Heart left ventricle (tissue), 16 donors: Measurements from ENCODE around the gene LRRTM4. TPM values are rescaled to one million over a fixed set of nuclear protein-coding genes. Genes with fewer than 3 reads are reported as not detected.

Experiments
- ATAC-seq, 4 donors: fragments of 200-7000 bp; cut with Tn5 transposase; one replicate each; pipeline ENCODE4 v1.9.1; 2020 to 2022; ENCODE audit warnings: moderate library complexity in 4 of 4, mild to moderate bottlenecking in 3 of 4, moderate number of reproducible peaks in 1 of 4
- DNase-seq, 5 donors: peaks; one replicate each; pipeline ENCODE4 v3.0.0-alpha.2; 2020
- H3K27ac ChIP-seq, 12 donors: fragments of 200-600 bp; sonication (generic) in 4 of 12; one replicate each; pipeline versions ENCODE4 v1.5.0 to v1.8.0; 2016 to 2022; ENCODE audit warnings: mild to moderate bottlenecking in 2 of 12
- H3K27me3 ChIP-seq, 9 donors: fragments of 200-600 bp; sonication (generic) in 2 of 9; one replicate each; pipeline versions ENCODE4 v1.5.1 to v1.8.0; 2016 to 2022; ENCODE audit warnings: mild to moderate bottlenecking in 3 of 9
- H3K36me3 ChIP-seq, 9 donors: fragments of 200-600 bp; sonication (generic) in 2 of 9; one replicate each; pipeline versions ENCODE4 v1.5.0 to v1.8.0; 2018 to 2022; ENCODE audit warnings: mild to moderate bottlenecking in 2 of 9
- H3K4me1 ChIP-seq, 12 donors: fragments of 200-600 bp; sonication (generic) in 4 of 12; one replicate each; pipeline versions ENCODE4 v1.5.0 to v1.8.0; 2016 to 2022; ENCODE audit warnings: mild to moderate bottlenecking in 3 of 12
- H3K4me3 ChIP-seq, 12 donors: fragments of 200-600 bp; sonication (generic) in 4 of 12; one replicate each; pipeline versions ENCODE4 v1.5.0 to v1.8.0; 2017 to 2022; ENCODE audit warnings: mild to moderate bottlenecking in 9 of 12, moderate library complexity in 4 of 12
- H3K9me3 ChIP-seq, 12 donors: fragments of 200-600 bp; sonication (generic) in 4 of 12; one replicate each; pipeline versions ENCODE4 v1.5.0 to v1.8.0; 2016 to 2022; ENCODE audit warnings: mild to moderate bottlenecking in 1 of 12
- CTCF ChIP-seq, 12 donors: fragments of 200-600 bp; sonication (generic) in 4 of 12; IDR thresholded peaks; one replicate each; pipeline versions ENCODE4 v1.5.0 to v1.8.0; 2018 to 2022; ENCODE audit warnings: antibody characterized with exemption in 12 of 12, mild to moderate bottlenecking in 5 of 12
- POLR2A ChIP-seq, 2 donors: fragments of 450-650 bp; IDR thresholded peaks; one replicate each; pipeline ENCODE4 v1.6.1; 2017; ENCODE audit warnings: antibody characterized with exemption in 2 of 2, mild to moderate bottlenecking in 2 of 2, moderate library complexity in 2 of 2
- WGBS, 4 donors: extraction: QIAGEN DNeasy Blood & Tissue Kit in 2 of 4; methylation state at CpG; one replicate each; pipeline versions ENCODE4 v1.1.5 to v1.1.7; 2013 to 2018; 5-methylcytosine and 5-hydroxymethylcytosine counted together
- intact Hi-C, 10 donors: fragments of 100-400 bp; cut with DNase I; formaldehyde crosslinking; loops; one replicate each; pipeline versions ENCODE4 v1.11.1 to v1.14.2; 2022
- polyA plus RNA-seq, 2 donors: library from polyadenylated mRNA; stranded (reverse); fragments of 200-250 nt; gene quantifications; one replicate each; pipeline ENCODE4 v1.2.3, GENCODE V29; 2013
- total RNA-seq, 9 donors: library from RNA; depleted of rRNA in 2 of 9; stranded (reverse); fragments of >200 nt in 2 of 9; fragmentation: NEBNext Ultra II Directional in 3 of 9; extraction: Animal tissue kit (Norgen Biotek cat#: 25700) in 3 of 9; gene quantifications; one replicate each; pipeline versions ENCODE4 v1.1.0 to v1.2.4, GENCODE V29; 2016 to 2023
- donor health status: ischemic (EF 13 %, LVEDD 7.1; RV severe dilation, severe dysfunction).
- donor health status: healthy with polysubstance abuse.
- donor health status: DM: no; HTN: yes; CAD: no.
- donor health status: DM: no; HTN: no; CAD: no.
- donor health status: ischemic (EF 25% LVEDD 6.9; RV normal size, moderate dysfunction).
- donor health status: ischemic (EF 25% LVEDD 5.7; RV mildly dilated, moderate dysfunction).
- donor health status: healthy.
- donor health status: DM: yes; HTN: yes; CAD: no.
- donor health status: ischemic (EF 35%, LVEDD 5.7; RV mildly dilated, moderate dysfunction).
- donor health status: nonischemic (EF 11% LVEDD 7.7; RV severe dilation, severe dysfunction).
- donor health status: DM: yes; HTN: yes; CAD: no.
- donor health status: PGD.
- donor health status: ischemic (EF 29% LVEDD 5.4; RV normal size, mild dysfunction).
- donor health status: nonischemic (EF 23%, LVEDD 6.1; RV moderate dilation, normal function).

LRRTM4 gene
- total and polyA plus RNA-seq, 11 donors = 0.15 to 1.3 (median 0.50) TPM; not detected in 1

- no peak for TF ChIP-seq CTCF (IDR thresholded peaks at IDR 0.05)
- TF ChIP-seq POLR2A (IDR thresholded peaks at IDR 0.05) = no peak
- intact Hi-C loops = no loop called here
- Histone ChIP-seq H3K4me1 (no peaks in the 10 kb centered on the region), H3K4me3 (no peak overlapping the region), H3K9me3 (peaks cover 0 to 6% (median 0%) of the 10 kb centered on the region in 12 donors), H3K27me3 (no peaks in the 10 kb centered on the region), H3K36me3 (no peaks in the 10 kb centered on the region), H3K27ac (no peak overlapping the region)
- WGBS, 4 donors = 62 to 70% (median 66%) methylated on average over 5 of the region's 5 CpGs
- no peak for ATAC-seq
- DNase-seq = no peak
These were observed 193.8 kb downstream of the LRRTM4 start for GRCh38 chr2:77328134-77328931.

GRCh38 chr2:77325395-77325794, 196.8 kb downstream of the LRRTM4 start:
- H3K27ac ChIP-seq = no peak overlapping the region
- H3K27me3 ChIP-seq = no peaks in the 10 kb centered on the region
- H3K4me3 ChIP-seq = no peak overlapping the region
- no peak for TF ChIP-seq POLR2A (IDR thresholded peaks at IDR 0.05)
- TF ChIP-seq CTCF (IDR thresholded peaks at IDR 0.05) = no peak
- intact Hi-C loops = no loop called here
- H3K9me3 ChIP-seq = no peaks in the 10 kb centered on the region
- H3K4me1 ChIP-seq = no peaks in the 10 kb centered on the region
- DNase-seq = no peak
- ATAC-seq = no peak
- 39 to 59% (median 49%) methylated on average over 3 of the region's 3 CpGs for WGBS, 4 donors
- no peaks in the 10 kb centered on the region for H3K36me3 ChIP-seq

- 79 to 88% (median 83%) methylated on average over 3 of the region's 3 CpGs for WGBS, 4 donors
These were observed 199.7 kb downstream of the LRRTM4 start for GRCh38 chr2:77322431-77322830.

GRCh38 chr2:77314721-77315120, 207.5 kb downstream of the LRRTM4 start:
- H3K27ac ChIP-seq = no peak overlapping the region
- DNase-seq = no peak
- no peaks in the 10 kb centered on the region for H3K36me3 ChIP-seq
- no peak for TF ChIP-seq POLR2A (IDR thresholded peaks at IDR 0.05)
- H3K27me3 ChIP-seq = no peaks in the 10 kb centered on the region
- intact Hi-C loops = no loop called here
- ATAC-seq = no peak
- H3K4me1 ChIP-seq = no peaks in the 10 kb centered on the region
- no peaks in the 10 kb centered on the region for H3K9me3 ChIP-seq
- 29 to 44% (median 40%) methylated on average over 5 of the region's 5 CpGs for WGBS, 4 donors
- H3K4me3 ChIP-seq = no peak overlapping the region

More at GRCh38 chr2:77322431-77322830, 199.7 kb downstream of the LRRTM4 start:
- no peaks in the 10 kb centered on the region for H3K9me3 ChIP-seq
- H3K4me3 ChIP-seq = no peak overlapping the region
- no peaks in the 10 kb centered on the region for H3K4me1 ChIP-seq
- no peak for TF ChIP-seq POLR2A (IDR thresholded peaks at IDR 0.05)
- TF ChIP-seq CTCF (IDR thresholded peaks at IDR 0.05) = no peak
- no peaks in the 10 kb centered on the region for H3K36me3 ChIP-seq
- no peak overlapping the region for H3K27ac ChIP-seq
- DNase-seq (no peak), ATAC-seq (no peak)
- intact Hi-C loops = no loop called here
- H3K27me3 ChIP-seq = no peaks in the 10 kb centered on the region
